H1 (cell line): ENCODE data around the gene TUT7. TPM values are rescaled to one million over a fixed set of nuclear protein-coding genes. Genes with fewer than 3 reads are reported as not detected.

ENCODE experiments used
- CTCF ChIA-PET: fragments of 300-600 bp; sonication (Branson Sonifier 250); formaldehyde crosslinking; loops from one replicate; lab custom pipeline; 2021; ENCODE audit not compliant: partially characterized antibody; lab: Charles Lee
- POLR2A ChIA-PET: fragments of 300-600 bp; sonication (Branson Sonifier 250); formaldehyde crosslinking; loops from one replicate; lab custom pipeline; 2021; ENCODE audit warnings: inconsistent platforms; ENCODE audit not compliant: partially characterized antibody; lab: Charles Lee
- DNase-seq, 2 experiments: peaks; one replicate each; pipeline versions ENCODE4 v3.0.0 to v3.0.0-alpha.2; 2010 to 2022; ENCODE audit warnings: low spot score in 2 of 2, low read depth in 1 of 2, mixed read lengths in 1 of 2
- FAIRE-seq: peaks from 2 replicates; lab custom pipeline; 2011; peaks lifted over from hg19 to GRCh38; lab: Jason Lieb, UNC
- H2AFZ ChIP-seq: 2 replicates; pipeline ENCODE4 v1.8.1; 2012; ENCODE audit warnings: low read length, inconsistent platforms
- H2AK5ac ChIP-seq: 2 replicates; pipeline ENCODE4 v1.6.1; 2013; ENCODE audit warnings: low read depth, low read length
- H2BK120ac ChIP-seq: replicated peaks from 2 replicates; pipeline ENCODE3; 2013; ENCODE audit warnings: low read depth, low read length, inconsistent platforms
- H2BK12ac ChIP-seq: 2 replicates; pipeline ENCODE4 v1.6.1; 2013; ENCODE audit warnings: low read depth, low read length
- H2BK15ac ChIP-seq: 2 replicates; pipeline ENCODE4 v1.6.1; 2013; ENCODE audit warnings: low read length
- H2BK20ac ChIP-seq: 2 replicates; pipeline ENCODE4 v1.6.1; 2013; ENCODE audit warnings: low read length
- H2BK5ac ChIP-seq: 2 replicates; pipeline ENCODE4 v1.6.1; 2013; ENCODE audit warnings: low read depth, low read length
- H3K14ac ChIP-seq: 2 replicates; pipeline ENCODE4 v1.6.1; 2013; ENCODE audit warnings: inconsistent platforms; ENCODE audit not compliant: insufficient read length
- H3K18ac ChIP-seq: 2 replicates; pipeline ENCODE4 v1.6.1; 2013; ENCODE audit warnings: low read length; ENCODE audit errors: extremely low read depth
- H3K23ac ChIP-seq: 2 replicates; pipeline ENCODE4 v1.6.1; 2013; ENCODE audit warnings: inconsistent platforms; ENCODE audit not compliant: insufficient read length
- H3K23me2 ChIP-seq: 2 replicates; pipeline ENCODE4 v1.6.1; 2013; ENCODE audit warnings: low read depth, low read length
- H3K27ac ChIP-seq: 2 replicates; pipeline ENCODE4 v1.6.1; 2011; ENCODE audit warnings: low read depth, low read length, inconsistent platforms
- H3K27me3 ChIP-seq, 4 experiments: replicated peaks in 1 of 4; 1 replicate in 1 of 4; 2 replicates in 3 of 4; pipeline versions ENCODE4 v1.6.1 to v1.8.1; 2011 to 2013; ENCODE audit warnings: low read length in 3 of 4, mild to moderate bottlenecking in 3 of 4, inconsistent platforms in 2 of 4, mixed read lengths in 2 of 4, moderate library complexity in 1 of 4; ENCODE audit not compliant: control insufficient read depth in 3 of 4, insufficient read depth in 3 of 4; ENCODE audit errors: extremely low read depth in 1 of 4
- H3K36me3 ChIP-seq, 4 experiments: 2 replicates each; pipeline versions ENCODE4 v1.6.1 to v1.8.1; 2011 to 2013; ENCODE audit warnings: mild to moderate bottlenecking in 4 of 4, low read length in 3 of 4, moderate library complexity in 2 of 4, control low read depth in 1 of 4, inconsistent platforms in 1 of 4; ENCODE audit not compliant: insufficient read depth in 4 of 4, control insufficient read depth in 2 of 4
- H3K4ac ChIP-seq: replicated peaks from 2 replicates; pipeline ENCODE3; 2013; ENCODE audit warnings: low read length, low read depth, mixed read lengths, inconsistent platforms; ENCODE audit not compliant: insufficient read length
- H3K4me1 ChIP-seq, 4 experiments: replicated peaks in 1 of 4; 1 replicate in 1 of 4; 2 replicates in 3 of 4; pipeline versions ENCODE4 v1.6.1 to v1.8.1; 2011 to 2013; ENCODE audit warnings: low read length in 3 of 4, inconsistent platforms in 2 of 4, mixed read lengths in 1 of 4; ENCODE audit not compliant: insufficient read depth in 4 of 4, control insufficient read depth in 3 of 4
- H3K4me2 ChIP-seq, 2 experiments: 2 replicates each; pipeline versions ENCODE4 v1.6.1 to v1.8.1; 2011 to 2013; ENCODE audit warnings: low read depth in 2 of 2, low read length in 2 of 2, control low read depth in 1 of 2, inconsistent platforms in 1 of 2, mild to moderate bottlenecking in 1 of 2; ENCODE audit not compliant: insufficient read depth in 1 of 2
- H3K4me3 ChIP-seq, 4 experiments: fragments of 200-600, 300-600 bp in 1 of 4; sonication (generic), shearing (Covaris generic), sonication (Bioruptor Twin) in 1 of 4; 2 replicates each; pipeline versions ENCODE4 v1.5.1 to v1.8.1; 2011 to 2016; ENCODE audit warnings: low read length in 4 of 4, low read depth in 3 of 4, control low read depth in 2 of 4, inconsistent platforms in 2 of 4, mild to moderate bottlenecking in 2 of 4, mixed read lengths in 1 of 4, moderate library complexity in 1 of 4; ENCODE audit not compliant: insufficient read depth in 2 of 4; ENCODE audit errors: extremely low read depth in 1 of 4
- H3K56ac ChIP-seq: replicated peaks from 2 replicates; pipeline ENCODE3; 2013; ENCODE audit warnings: low read depth, mild to moderate bottlenecking, mixed read lengths, low read length, inconsistent platforms; ENCODE audit not compliant: insufficient read length
- H3K79me1 ChIP-seq: 2 replicates; pipeline ENCODE4 v1.6.1; 2013; ENCODE audit warnings: low read depth, low read length, control low read depth
- H3K79me2 ChIP-seq, 2 experiments: 2 replicates each; pipeline versions ENCODE4 v1.6.1 to v1.8.1; 2012 to 2013; ENCODE audit warnings: low read length in 2 of 2, mild to moderate bottlenecking in 2 of 2, inconsistent platforms in 1 of 2; ENCODE audit not compliant: insufficient read depth in 2 of 2, control insufficient read depth in 1 of 2
- H3K9ac ChIP-seq, 4 experiments: replicated peaks in 1 of 4; 1 replicate in 1 of 4; 2 replicates in 3 of 4; pipeline versions ENCODE4 v1.6.1 to v1.8.1; 2011 to 2013; ENCODE audit warnings: low read depth in 3 of 4, low read length in 3 of 4, control low read depth in 2 of 4, mild to moderate bottlenecking in 2 of 4, moderate library complexity in 2 of 4, inconsistent platforms in 1 of 4; ENCODE audit errors: extremely low read depth in 1 of 4
- H3K9me3 ChIP-seq, 2 experiments: 2 replicates each; pipeline versions ENCODE4 v1.6.1 to v1.8.1; 2012 to 2013; ENCODE audit warnings: mild to moderate bottlenecking in 2 of 2, moderate library complexity in 2 of 2, control low read depth in 1 of 2, inconsistent platforms in 1 of 2, low read depth in 1 of 2, low read length in 1 of 2, mixed read lengths in 1 of 2; ENCODE audit not compliant: insufficient read depth in 2 of 2
- H4K20me1 ChIP-seq, 2 experiments: replicated peaks in 1 of 2; 2 replicates each; pipeline versions ENCODE3 to v1.8.1; 2011 to 2013; ENCODE audit warnings: inconsistent platforms in 2 of 2, low read length in 2 of 2, mild to moderate bottlenecking in 1 of 2; ENCODE audit not compliant: insufficient read depth in 2 of 2, control insufficient read depth in 1 of 2
- H4K5ac ChIP-seq: 2 replicates; pipeline ENCODE4 v1.6.1; 2013; ENCODE audit warnings: low read length, low read depth, mixed read lengths, inconsistent platforms; ENCODE audit not compliant: insufficient read length
- H4K8ac ChIP-seq: 2 replicates; pipeline ENCODE4 v1.8.0; 2013; ENCODE audit warnings: mild to moderate bottlenecking, moderate library complexity, low read length, inconsistent platforms; ENCODE audit not compliant: insufficient read depth; ENCODE audit errors: extremely low read depth
- H4K91ac ChIP-seq: replicated peaks from 2 replicates; pipeline ENCODE3; 2013; ENCODE audit warnings: low read length, mixed read lengths, inconsistent platforms; ENCODE audit not compliant: insufficient read length
- ASH2L ChIP-seq: fragments of 200-600, 300-600 bp; sonication (generic); IDR thresholded peaks from one replicate; pipeline ENCODE4 v1.7.1; 2017; ENCODE audit warnings: low read length
- CBX5 ChIP-seq: fragments of 300-800, 300-1000 bp; sonication (generic); IDR thresholded peaks from 2 replicates; pipeline ENCODE4 v1.7.1; 2016; ENCODE audit warnings: antibody characterized with exemption, low read length, low read depth
- CTBP2 ChIP-seq: IDR thresholded peaks from 2 replicates; pipeline ENCODE4 v1.7.0; 2011; ENCODE audit warnings: borderline replicate concordance, mild to moderate bottlenecking, moderate library complexity, mixed read lengths, low read length; ENCODE audit not compliant: insufficient read depth, insufficient read length
- FOSL1 ChIP-seq: IDR thresholded peaks from 2 replicates; pipeline ENCODE4 v1.6.1; 2011; ENCODE audit warnings: mild to moderate bottlenecking, low read depth, low read length, moderate library complexity; ENCODE audit not compliant: insufficient read depth
- GABPA ChIP-seq: IDR thresholded peaks from 2 replicates; pipeline ENCODE4 v1.6.1; 2011; ENCODE audit warnings: mild to moderate bottlenecking, low read length, moderate library complexity, borderline replicate concordance; ENCODE audit not compliant: insufficient read depth
- POLR2AphosphoS5 ChIP-seq: IDR thresholded peaks from 2 replicates; pipeline ENCODE4 v1.6.1; 2011; ENCODE audit warnings: low read depth, low read length
- SAP30 ChIP-seq: fragments of 300-600 bp; sonication (generic); IDR thresholded peaks from 2 replicates; pipeline ENCODE4 v1.7.1; 2012; ENCODE audit warnings: low read length, moderate library complexity, mild to moderate bottlenecking, inconsistent platforms; ENCODE audit not compliant: insufficient read depth, insufficient replicate concordance
- WGBS, 2 experiments: shearing (Covaris generic) in 1 of 2; methylation state at CpG; one replicate each; pipeline versions ENCODE4 v1.1.6 to v1.1.7; 2013 to 2015; ENCODE audit warnings: low lambda C conversion rate in 2 of 2, mixed read lengths in 2 of 2, inconsistent platforms in 1 of 2, low coverage in 1 of 2, missing lambda C conversion rate in 1 of 2; ENCODE audit not compliant: insufficient replicate concordance in 2 of 2, insufficient coverage in 1 of 2, insufficient read length in 1 of 2; ENCODE audit errors: extremely low coverage in 1 of 2, missing lambda C conversion rate in 1 of 2; 5-methylcytosine and 5-hydroxymethylcytosine counted together
- polyA plus RNA-seq, 7 experiments: library from polyadenylated mRNA; depleted of rRNA in 3 of 7; stranded (reverse) in 5 of 7; unstranded in 2 of 7; fragments of >200 nt in 5 of 7; fragments of 200-250 nt in 2 of 7; gene quantifications; 1 replicate in 5 of 7; 2 replicates in 1 of 7; 4 replicates in 1 of 7; pipeline versions ENCODE4 v1.2.1 to v1.2.3, GENCODE V29; 2011 to 2013; ENCODE audit warnings: missing spikeins in 2 of 7, mixed read lengths in 2 of 7
- total RNA-seq: library from RNA; stranded (reverse); fragmentation: NEBNext Ultra II Directional; extraction: Animal tissue kit (Norgen Biotek cat#: 25700); gene quantifications from 2 replicates; pipeline ENCODE4 v1.2.1, GENCODE V29; 2021
- TF ChIP-seq, protein P1 (sequence below): IDR thresholded peaks from 2 replicates; pipeline ENCODE4 v1.6.1; 2012; ENCODE audit warnings: inconsistent platforms

The TUT7 gene
- total and polyA plus RNA-seq, 2 of the 8 experiments (the other 6 are each of a cell fraction or from before 2014, with no cell fraction given): 4.8 to 19.3 TPM

DNA sequence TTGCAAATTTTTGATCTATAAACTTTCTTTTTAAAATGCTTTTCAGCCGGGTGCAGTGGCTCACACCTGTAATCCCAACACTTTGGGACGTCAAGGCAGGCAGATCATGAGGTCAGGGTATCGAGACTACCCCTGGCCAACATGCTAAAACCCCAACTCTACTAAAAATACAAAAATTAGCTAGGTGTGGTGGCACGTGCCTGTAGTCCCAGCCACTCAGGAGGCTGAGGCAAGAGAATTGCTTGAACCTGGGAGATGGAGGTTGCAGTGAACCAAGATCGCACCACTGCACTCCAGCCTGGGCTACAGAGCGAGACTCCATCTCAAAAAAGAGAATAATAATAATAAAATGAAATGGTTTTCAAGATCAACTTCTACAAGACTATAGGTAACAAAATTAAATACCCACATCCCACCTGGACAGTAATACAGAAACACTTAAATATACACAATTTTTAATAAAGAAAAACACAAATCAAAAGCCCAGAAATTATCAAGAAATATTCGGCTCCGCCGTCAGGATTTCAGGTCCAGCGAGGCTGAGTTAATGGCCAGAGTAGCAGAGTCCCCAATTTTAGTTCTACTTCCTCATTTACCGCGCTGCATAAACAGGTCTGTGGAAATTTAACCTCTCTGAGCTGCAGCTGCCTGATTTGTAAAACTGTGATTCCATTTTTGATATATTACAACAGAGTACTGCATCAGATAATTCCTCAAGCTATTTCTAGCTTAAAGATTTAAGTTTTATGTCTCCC lies 4.0 kb downstream of the TUT7 start:
- Histone ChIP-seq H2BK120ac (no peak overlapping the region), H3K79me2 (peaks cover 0 to 67% of the 10 kb centered on the region in 2 experiments; a peak in 2 of 4 replicates), H3K4me1 (peaks cover 0 to 3% (median 0%) of the 10 kb centered on the region in 4 experiments; a peak in 1 of 7 replicates), H3K27me3 (no peaks in the 10 kb centered on the region), H3K14ac (no peak overlapping the region), H3K4me3 (no peak overlapping the region), H3K27ac (no peak overlapping the region), H4K20me1 (no peaks in the 10 kb centered on the region), H3K56ac (no peak overlapping the region), H2AFZ (no peak overlapping the region), H2BK12ac (no peak overlapping the region), H2BK20ac (no peak overlapping the region), H3K23ac (no peak overlapping the region), H3K4me2 (no peak overlapping the region), H4K8ac (no peak overlapping the region), H3K4ac (no peak overlapping the region), H2AK5ac (no peak overlapping the region), H3K23me2 (no peaks in the 10 kb centered on the region), H4K5ac (no peak overlapping the region), H3K79me1 (no peaks in the 10 kb centered on the region), H2BK5ac (no peak overlapping the region), H3K9me3 (no peaks in the 10 kb centered on the region), H3K18ac (no peak overlapping the region), H3K9ac (no peak overlapping the region), H3K36me3 (peaks cover 0 to 18% (median 7%) of the 10 kb centered on the region in 4 experiments; a peak in 4 of 8 replicates), H2BK15ac (no peak overlapping the region), H4K91ac (no peak overlapping the region)
- FAIRE-seq (no peak), DNase-seq (no peak)
- no peak for TF ChIP-seq FOSL1
- TF ChIP-seq CBX5: no peak
- no peak for TF ChIP-seq GABPA
- TF ChIP-seq POLR2AphosphoS5: no peak
- no peak for TF ChIP-seq CTBP2
- no peak for TF ChIP-seq ASH2L
- TF ChIP-seq, protein P1, sequence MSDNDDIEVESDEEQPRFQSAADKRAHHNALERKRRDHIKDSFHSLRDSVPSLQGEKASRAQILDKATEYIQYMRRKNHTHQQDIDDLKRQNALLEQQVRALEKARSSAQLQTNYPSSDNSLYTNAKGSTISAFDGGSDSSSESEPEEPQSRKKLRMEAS: no peak
- no peak for TF ChIP-seq SAP30
- POLR2A ChIA-PET: no interaction called here
- CTCF ChIA-PET: no interaction called here
- 96% methylated on average over 12 of the region's 12 CpGs; no CpG with 5 or more reads in 1 of the 2 experiments for WGBS, 2 experiments
